ENCODE measurements around the gene CLVS2.

DNA sequence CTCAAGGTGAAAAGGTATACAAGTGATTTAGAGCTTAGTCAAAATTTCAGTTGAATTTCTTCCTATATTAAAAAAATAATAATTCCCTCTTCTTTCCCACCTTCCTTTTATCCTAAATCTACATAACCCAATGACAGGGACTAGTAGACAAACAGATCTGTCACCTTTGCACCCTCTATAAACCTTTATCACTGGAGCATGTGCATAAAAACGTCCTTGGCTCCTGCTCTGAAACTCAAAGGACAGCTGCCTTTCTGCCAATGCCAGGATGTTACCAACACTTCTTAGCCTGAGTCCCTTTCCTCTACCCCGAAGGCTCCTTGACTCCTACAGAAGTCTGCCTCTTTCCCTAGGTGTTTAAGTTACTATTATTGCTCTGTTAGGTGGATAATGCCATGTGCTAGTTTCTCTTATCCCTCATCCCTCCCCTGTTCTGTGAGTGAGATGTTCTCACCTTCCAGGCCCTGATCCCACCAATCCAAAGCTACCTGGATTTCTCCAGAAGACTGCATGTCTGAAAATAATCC lies 4.3 kb downstream of the CLVS2 start:
- TF ChIP-seq, protein P1, sequence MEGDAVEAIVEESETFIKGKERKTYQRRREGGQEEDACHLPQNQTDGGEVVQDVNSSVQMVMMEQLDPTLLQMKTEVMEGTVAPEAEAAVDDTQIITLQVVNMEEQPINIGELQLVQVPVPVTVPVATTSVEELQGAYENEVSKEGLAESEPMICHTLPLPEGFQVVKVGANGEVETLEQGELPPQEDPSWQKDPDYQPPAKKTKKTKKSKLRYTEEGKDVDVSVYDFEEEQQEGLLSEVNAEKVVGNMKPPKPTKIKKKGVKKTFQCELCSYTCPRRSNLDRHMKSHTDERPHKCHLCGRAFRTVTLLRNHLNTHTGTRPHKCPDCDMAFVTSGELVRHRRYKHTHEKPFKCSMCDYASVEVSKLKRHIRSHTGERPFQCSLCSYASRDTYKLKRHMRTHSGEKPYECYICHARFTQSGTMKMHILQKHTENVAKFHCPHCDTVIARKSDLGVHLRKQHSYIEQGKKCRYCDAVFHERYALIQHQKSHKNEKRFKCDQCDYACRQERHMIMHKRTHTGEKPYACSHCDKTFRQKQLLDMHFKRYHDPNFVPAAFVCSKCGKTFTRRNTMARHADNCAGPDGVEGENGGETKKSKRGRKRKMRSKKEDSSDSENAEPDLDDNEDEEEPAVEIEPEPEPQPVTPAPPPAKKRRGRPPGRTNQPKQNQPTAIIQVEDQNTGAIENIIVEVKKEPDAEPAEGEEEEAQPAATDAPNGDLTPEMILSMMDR (IDR thresholded peaks at IDR 0.05 in 8 of 11, conservative IDR thresholded peaks at IDR 0.05 in 3 of 11) = no peak
- no peak for TF ChIP-seq POLR2A (IDR thresholded peaks at IDR 0.05)
